ENCODE measurements around the gene ADGRF5.

Gene ADGRF5

DNA sequence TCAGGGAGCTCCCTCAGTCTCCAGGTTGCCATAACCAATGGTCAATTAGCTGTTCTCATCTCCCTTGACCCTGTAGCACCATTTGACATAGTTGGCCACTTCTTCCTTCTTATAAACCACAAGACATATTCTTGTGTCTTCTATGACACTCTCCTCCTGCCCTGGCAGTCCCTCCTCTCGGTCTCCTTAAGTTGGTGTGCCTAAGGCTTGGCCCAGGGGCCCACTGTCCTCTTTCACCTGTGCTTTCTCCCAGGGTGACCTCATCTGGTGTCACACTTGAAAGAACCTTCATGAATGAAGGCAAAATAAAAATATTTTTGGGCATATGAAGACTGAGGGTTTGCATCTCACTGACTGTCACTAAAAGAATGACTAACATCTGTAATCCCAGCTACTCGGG is 9.7 kb upstream of the ADGRF5 start:
- no peak overlapping the region for H3K4me3 ChIP-seq (IDR thresholded peaks at IDR 0.05; ENCODE audit: insufficient read depth, low read depth, low read length)
- H3K27me3 ChIP-seq (ENCODE audit: insufficient read depth, low read depth): no peaks in the 10 kb centered on the region
- no peaks in the 10 kb centered on the region for H3K36me3 ChIP-seq (ENCODE audit: insufficient read depth)
- H3K79me2 ChIP-seq (ENCODE audit: insufficient read depth, low read depth): no peaks in the 10 kb centered on the region
- H3K27ac ChIP-seq: no peak overlapping the region
- no peaks in the 10 kb centered on the region for H3K4me1 ChIP-seq (ENCODE audit: low read depth, poor library complexity, severe bottlenecking)
- H3K4me2 ChIP-seq: no peak overlapping the region
- H4K20me1 ChIP-seq (ENCODE audit: insufficient read depth): no peaks in the 10 kb centered on the region
- no peak overlapping the region for H2AFZ ChIP-seq (ENCODE audit: low read depth)
- no peak overlapping the region for H3K9ac ChIP-seq
- TF ChIP-seq, protein P1, sequence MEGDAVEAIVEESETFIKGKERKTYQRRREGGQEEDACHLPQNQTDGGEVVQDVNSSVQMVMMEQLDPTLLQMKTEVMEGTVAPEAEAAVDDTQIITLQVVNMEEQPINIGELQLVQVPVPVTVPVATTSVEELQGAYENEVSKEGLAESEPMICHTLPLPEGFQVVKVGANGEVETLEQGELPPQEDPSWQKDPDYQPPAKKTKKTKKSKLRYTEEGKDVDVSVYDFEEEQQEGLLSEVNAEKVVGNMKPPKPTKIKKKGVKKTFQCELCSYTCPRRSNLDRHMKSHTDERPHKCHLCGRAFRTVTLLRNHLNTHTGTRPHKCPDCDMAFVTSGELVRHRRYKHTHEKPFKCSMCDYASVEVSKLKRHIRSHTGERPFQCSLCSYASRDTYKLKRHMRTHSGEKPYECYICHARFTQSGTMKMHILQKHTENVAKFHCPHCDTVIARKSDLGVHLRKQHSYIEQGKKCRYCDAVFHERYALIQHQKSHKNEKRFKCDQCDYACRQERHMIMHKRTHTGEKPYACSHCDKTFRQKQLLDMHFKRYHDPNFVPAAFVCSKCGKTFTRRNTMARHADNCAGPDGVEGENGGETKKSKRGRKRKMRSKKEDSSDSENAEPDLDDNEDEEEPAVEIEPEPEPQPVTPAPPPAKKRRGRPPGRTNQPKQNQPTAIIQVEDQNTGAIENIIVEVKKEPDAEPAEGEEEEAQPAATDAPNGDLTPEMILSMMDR (conservative IDR thresholded peaks at IDR 0.05; ENCODE audit: low read depth, low read length): no peak

GRCh38 chr6:46930331-46930730 is 8.6 kb upstream of the ADGRF5 start:
- TF ChIP-seq, protein P1 (conservative IDR thresholded peaks at IDR 0.05; ENCODE audit: low read depth, low read length): no peak
- no peak overlapping the region for H3K4me3 ChIP-seq (IDR thresholded peaks at IDR 0.05; ENCODE audit: insufficient read depth, low read depth, low read length)
- H3K36me3 ChIP-seq (ENCODE audit: insufficient read depth): no peaks in the 10 kb centered on the region
- no peak overlapping the region for H2AFZ ChIP-seq (ENCODE audit: low read depth)
- H4K20me1 ChIP-seq (ENCODE audit: insufficient read depth): no peaks in the 10 kb centered on the region
- H3K79me2 ChIP-seq (ENCODE audit: insufficient read depth, low read depth): no peaks in the 10 kb centered on the region
- no peak overlapping the region for H3K4me2 ChIP-seq
- H3K27ac ChIP-seq: no peak overlapping the region
- no peaks in the 10 kb centered on the region for H3K27me3 ChIP-seq (ENCODE audit: insufficient read depth, low read depth)
- H3K4me1 ChIP-seq (ENCODE audit: low read depth, poor library complexity, severe bottlenecking): no peaks in the 10 kb centered on the region
- H3K9ac ChIP-seq: no peak overlapping the region

GRCh38 chr6:46927066-46927465 is 5.3 kb upstream of the ADGRF5 start:
- no peaks in the 10 kb centered on the region for H3K4me1 ChIP-seq (ENCODE audit: low read depth, poor library complexity, severe bottlenecking)
- no peaks in the 10 kb centered on the region for H3K36me3 ChIP-seq (ENCODE audit: insufficient read depth)
- no peak overlapping the region for H3K27ac ChIP-seq
- no peaks in the 10 kb centered on the region for H3K27me3 ChIP-seq (ENCODE audit: insufficient read depth, low read depth)
- H4K20me1 ChIP-seq (ENCODE audit: insufficient read depth): no peaks in the 10 kb centered on the region
- no peak overlapping the region for H2AFZ ChIP-seq (ENCODE audit: low read depth)
- no peak overlapping the region for H3K9ac ChIP-seq
- TF ChIP-seq, protein P1 (conservative IDR thresholded peaks at IDR 0.05; ENCODE audit: low read depth, low read length): no peak
- H3K4me2 ChIP-seq: no peak overlapping the region
- no peak overlapping the region for H3K4me3 ChIP-seq (IDR thresholded peaks at IDR 0.05; ENCODE audit: insufficient read depth, low read depth, low read length)
- H3K79me2 ChIP-seq (ENCODE audit: insufficient read depth, low read depth): no peaks in the 10 kb centered on the region

DNA sequence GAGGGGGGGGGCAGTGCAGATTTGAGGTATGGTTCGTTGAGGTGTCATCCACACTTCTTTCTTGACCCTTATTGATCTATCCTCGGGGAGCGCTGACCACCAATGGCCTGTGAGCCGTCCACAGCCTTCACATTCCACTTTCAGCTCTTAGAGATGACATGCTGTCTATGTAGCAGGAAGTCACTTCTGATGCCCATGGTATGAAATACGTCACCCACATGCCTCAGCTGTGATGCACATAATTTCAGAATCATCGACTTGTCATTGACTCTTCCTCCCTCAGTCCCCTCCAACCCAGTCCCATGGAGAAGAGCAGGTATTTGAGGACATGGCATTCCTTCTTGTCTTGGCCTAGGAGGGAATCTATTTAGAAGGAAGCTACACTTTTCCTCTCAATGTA is 4.7 kb upstream of the ADGRF5 start:
- TF ChIP-seq, protein P1 (conservative IDR thresholded peaks at IDR 0.05; ENCODE audit: low read depth, low read length): no peak
- Histone ChIP-seq H2AFZ (ENCODE audit: low read depth) (no peak overlapping the region), H3K27me3 (ENCODE audit: insufficient read depth, low read depth) (no peaks in the 10 kb centered on the region), H3K4me3 (IDR thresholded peaks at IDR 0.05; ENCODE audit: insufficient read depth, low read depth, low read length) (no peak overlapping the region), H3K36me3 (ENCODE audit: insufficient read depth) (no peaks in the 10 kb centered on the region), H4K20me1 (ENCODE audit: insufficient read depth) (no peaks in the 10 kb centered on the region), H3K9ac (no peak overlapping the region), H3K4me2 (no peak overlapping the region), H3K27ac (no peak overlapping the region), H3K79me2 (ENCODE audit: insufficient read depth, low read depth) (no peaks in the 10 kb centered on the region), H3K4me1 (ENCODE audit: low read depth, poor library complexity, severe bottlenecking) (no peaks in the 10 kb centered on the region)
